NOMO-1 treated with DMSO at 0.1 percent for 48 hours (cell line): ENCODE data around the gene AP2B1.

ENCODE experiments used
- DNase-seq: peaks from one replicate; lab custom pipeline; 2025; ENCODE audit not compliant: unreplicated experiment; lab: John Stamatoyannopoulos, UW

AP2B1 gene

DNA sequence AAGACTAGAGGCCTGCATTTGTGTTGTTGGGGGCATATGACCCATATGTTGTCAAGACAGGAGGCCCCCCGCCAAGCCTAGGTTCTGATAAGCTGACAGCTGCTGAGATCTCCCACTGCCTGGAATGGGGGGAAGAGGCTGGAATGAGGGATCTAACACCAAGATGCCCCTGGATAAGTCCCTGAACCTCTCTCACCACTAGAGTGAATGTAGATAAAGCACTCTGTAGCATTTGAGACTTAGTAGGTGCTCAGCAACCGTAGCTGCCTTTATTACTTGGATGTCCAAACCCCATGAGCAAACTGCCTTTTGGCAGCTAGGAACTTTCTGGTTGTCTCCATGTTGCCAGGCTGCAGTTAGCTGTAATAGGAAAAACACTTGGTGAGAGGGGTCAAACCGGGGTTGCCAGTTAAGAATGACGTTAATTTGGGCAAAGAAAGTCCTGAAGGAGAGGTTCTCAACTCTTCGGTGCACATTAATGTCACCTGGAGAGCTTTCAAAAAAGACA is 139.9 kb downstream of the AP2B1 start:
- DNase-seq = no peak

DNA sequence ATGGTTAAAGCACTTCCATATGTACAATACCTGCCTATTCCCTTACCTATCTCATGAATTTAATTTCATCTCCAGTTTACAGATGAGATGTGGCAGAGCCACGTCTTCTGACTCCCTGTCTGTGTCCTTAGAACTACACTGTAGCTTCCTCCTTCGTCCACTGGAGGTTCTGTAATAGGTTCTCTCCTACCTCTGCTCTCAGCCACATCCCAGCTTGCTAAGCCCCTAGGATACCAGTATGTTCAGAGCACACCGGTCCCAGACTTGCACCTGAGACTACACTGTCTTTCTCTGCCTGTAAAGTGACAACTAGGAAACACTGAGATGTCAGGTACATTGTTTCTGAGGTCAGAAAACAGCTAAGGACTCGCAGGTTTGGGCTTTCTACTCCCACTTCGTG is 140.5 kb downstream of the AP2B1 start:
- DNase-seq = no peak

GRCh38 chr17:35728551-35728950 is 141.4 kb downstream of the AP2B1 start:
- DNase-seq = no peak

GRCh38 chr17:35729405-35729833 is 142.3 kb downstream of the AP2B1 start:
- no peak for DNase-seq

DNA sequence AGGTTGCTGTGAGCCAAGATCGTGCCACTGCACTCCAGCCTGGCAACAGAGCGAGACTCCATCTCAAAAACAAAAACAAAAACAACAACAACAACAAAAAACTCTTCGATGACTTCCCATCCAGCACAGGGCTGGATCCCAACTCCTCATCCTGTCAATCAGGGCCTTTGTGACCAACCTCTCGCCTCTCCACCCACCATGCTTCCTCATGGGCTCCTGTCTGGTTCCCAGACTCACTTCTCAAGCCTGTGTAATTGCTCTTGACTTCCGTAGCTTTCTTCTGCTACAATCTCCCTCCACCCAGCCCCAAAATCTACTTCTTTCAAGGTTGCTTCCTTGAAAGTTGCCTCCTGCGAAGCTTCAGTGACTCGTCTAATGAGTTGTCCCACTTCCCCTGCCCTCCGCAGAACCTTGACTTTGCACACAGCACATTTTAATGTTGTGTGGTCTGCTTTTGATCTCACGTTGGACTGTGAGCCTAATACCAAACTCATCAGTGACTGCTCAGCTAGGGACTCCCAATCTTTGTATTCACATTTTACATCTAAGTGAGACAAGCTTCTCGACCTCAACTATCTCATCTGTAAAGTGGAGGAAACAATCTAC is 143.4 kb downstream of the AP2B1 start:
- DNase-seq = no peak

- DNase-seq = no peak
These were observed 144.3 kb downstream of the AP2B1 start, which contains the start of gene RASL10B for GRCh38 chr17:35731239-35731916. Gene RASL10B (plus strand): TSS chr17:35731639. CDS start chr17:35735185, 3,546 bp downstream.

DNA sequence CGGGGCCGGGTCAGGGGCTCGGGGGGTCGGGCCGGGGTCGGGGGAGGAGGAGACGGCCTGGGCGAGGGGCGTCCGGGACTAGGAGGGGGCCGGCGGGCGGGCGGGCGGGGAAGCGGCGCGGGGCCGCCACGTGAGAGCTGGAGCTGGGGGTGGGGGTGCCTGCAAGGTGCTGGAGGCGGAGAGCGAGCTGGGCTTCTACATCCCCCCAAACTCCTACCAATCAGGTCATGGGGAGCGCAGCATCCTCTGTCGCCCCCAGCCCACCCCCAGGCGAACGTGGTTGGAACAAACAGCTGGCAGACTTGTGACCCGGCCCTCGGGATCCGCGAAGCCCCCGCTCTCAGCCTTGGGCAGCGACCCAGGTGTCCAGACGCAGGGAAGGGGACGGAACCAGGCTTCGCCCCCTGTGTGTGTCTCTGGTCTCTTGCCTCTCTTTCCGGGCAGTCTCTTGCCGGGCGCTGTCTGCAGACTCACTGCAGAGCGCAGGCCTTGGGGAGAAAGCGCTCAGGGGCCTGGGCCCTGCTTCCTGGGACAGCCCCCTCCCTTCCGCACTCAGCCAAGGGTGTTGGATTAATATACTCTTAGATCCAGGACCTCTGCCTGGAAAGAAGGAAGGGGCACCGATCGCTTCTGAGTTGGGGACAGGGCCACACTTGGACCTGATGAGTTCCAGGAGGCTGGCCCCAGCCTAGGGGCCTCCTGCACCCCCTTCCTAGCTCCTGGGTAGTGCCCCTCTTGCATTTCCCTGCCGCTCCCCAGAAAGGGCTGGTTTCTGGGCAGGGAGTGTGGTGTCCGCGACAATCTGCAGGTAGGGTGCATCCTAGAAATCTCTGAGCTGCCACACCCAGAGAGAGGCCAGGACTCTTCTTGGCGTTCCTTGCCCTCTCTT is 145.0 kb downstream of the AP2B1 start:
- no peak for DNase-seq

DNA sequence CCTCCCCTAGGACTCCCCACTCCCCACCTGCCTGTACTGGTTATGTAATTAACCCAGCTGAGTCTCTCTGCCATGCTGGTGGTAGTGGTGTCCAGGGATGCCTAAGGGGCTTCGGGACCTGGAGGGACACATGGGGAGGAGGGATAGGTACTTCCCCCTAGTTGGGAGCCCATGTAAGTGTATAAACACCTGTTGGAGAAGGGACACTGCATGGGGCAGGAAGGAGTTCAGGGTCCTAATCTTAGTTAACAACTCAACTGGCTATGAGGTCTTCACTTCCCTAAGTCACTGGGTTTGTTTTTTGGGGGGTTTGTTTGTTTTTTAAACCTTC is 145.6 kb downstream of the AP2B1 start:
- no peak for DNase-seq

DNA sequence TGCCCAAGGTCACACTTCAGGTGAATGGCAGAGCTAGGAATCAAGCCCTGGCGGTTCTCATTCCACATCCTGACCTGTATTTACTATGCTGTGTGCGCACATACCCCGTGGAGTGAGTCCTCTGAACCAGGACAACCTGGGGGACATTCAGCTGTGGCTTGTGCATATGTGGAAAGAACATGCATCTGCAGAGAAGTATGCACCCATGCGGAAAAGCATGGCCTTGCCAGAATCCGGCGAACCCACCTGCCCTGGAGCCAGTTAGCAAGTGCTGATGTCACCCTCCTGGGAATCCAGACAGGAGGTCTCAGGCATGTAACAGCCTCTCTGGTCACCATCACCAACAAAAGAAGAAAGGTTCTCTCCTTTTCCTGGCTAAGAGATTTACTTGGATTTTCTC is 146.2 kb downstream of the AP2B1 start:
- no peak for DNase-seq

GRCh38 chr17:35734396-35734795 is 147.3 kb downstream of the AP2B1 start:
- no peak for DNase-seq

- no peak for DNase-seq
These were observed 148.1 kb downstream of the AP2B1 start for GRCh38 chr17:35735036-35735805.

DNA sequence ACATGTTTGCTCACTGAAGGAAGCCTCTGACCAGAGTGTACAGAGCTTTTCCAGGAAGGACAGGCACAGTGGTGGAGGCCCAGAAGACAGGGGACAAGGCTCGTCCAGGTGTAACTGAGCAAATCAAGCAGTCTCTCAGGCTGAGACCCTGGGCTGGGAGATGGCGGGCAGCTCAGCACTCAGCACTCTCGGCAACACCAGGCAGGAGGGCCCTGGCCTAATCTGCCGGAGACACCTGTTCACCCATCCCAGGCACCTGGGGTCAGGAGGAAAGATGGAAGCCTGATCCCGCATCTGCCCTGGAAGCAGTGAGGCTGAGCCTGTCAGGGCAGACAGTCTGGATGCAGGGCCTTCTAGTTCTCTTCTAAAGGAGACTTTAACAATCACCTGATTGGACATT is 149.1 kb downstream of the AP2B1 start:
- no peak for DNase-seq

DNA sequence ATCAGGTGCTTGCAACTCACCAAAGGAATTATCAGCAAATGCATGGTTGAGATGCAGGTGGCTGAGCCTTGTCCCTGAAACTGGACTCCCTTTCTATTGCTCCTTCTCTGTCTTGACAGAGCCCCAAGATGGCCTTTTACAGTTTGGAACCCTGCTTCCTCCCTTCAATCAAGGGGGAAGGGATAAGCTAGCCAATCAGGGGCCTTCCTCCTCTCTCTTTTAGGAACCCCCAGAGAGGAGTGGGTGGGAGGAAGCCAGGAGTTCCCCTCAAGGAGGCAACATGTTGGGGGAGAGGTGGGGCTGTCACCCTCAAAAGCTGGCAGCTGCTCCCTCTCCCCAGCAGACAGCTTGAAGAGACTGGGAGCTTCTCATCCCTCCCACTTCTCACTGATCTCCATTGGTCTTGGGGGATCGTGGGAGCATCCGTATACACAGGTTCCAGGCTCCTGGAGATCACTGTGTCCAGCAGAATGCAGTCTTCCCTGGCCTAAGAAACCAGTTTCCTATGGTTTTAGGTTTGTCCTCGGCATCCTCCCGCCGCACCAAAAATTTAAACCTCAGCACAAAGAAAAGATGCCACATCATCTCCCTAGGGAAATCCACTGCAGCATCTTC is 151.5 kb downstream of the AP2B1 start:
- DNase-seq = no peak

- DNase-seq = no peak
These were observed 153.1 kb downstream of the AP2B1 start for GRCh38 chr17:35740216-35740615.

DNA sequence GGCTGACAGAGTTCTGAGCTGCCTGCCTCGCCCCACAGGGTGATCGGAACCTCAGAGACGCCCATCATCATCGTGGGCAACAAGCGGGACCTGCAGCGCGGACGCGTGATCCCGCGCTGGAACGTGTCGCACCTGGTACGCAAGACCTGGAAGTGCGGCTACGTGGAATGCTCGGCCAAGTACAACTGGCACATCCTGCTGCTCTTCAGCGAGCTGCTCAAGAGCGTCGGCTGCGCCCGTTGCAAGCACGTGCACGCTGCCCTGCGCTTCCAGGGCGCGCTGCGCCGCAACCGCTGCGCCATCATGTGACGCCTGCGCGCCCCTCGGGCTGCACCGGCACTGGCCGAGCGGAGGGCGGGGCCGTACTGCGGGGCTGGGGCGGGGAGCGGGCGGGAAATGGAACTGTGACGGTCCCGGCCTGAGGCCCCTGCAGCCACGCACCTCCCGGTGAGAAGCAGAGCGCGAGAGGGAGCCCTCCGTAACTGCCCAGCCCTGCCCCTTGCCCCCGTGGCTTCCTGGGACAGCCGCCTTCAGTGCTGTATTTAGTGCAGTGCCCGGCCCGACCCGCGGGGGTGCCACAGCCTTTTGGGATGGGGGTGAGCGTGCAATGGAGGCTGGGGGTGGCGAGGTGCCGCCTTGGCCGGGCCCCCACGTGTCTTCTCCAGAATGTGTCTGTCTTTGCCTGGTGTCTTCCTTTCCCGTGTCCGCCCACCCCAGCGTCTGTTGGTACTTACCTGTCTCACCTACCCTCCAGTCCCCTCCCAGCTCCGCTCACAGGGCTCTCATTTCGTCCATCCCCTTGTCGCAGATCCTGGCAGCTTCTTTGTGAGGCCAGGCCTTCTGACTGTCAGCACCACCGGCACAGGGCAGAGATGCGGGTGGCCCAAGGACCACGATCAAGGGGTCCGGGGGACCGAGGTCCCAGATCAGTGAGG is 154.1 kb downstream of the AP2B1 start:
- DNase-seq = no peak

DNA sequence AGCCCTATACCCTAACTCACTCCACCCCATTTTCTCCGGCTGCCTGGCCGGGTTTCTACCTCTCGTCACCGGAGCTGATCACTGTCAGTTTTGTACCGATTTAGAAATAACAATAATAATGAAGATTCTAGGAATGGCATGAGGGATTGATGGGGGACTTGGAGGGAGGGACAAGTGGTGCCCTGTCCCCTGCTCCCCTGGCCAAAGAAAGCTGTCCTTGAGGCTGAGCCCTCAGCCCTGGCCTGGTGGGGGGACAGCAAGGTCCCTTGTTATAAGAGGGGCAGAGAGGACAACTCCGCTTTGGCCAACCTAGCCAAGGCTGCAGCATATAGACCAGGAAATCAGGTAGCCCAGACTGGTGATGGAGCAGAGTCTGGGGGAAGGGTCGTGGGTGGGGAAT is 155.4 kb downstream of the AP2B1 start:
- DNase-seq = no peak

DNA sequence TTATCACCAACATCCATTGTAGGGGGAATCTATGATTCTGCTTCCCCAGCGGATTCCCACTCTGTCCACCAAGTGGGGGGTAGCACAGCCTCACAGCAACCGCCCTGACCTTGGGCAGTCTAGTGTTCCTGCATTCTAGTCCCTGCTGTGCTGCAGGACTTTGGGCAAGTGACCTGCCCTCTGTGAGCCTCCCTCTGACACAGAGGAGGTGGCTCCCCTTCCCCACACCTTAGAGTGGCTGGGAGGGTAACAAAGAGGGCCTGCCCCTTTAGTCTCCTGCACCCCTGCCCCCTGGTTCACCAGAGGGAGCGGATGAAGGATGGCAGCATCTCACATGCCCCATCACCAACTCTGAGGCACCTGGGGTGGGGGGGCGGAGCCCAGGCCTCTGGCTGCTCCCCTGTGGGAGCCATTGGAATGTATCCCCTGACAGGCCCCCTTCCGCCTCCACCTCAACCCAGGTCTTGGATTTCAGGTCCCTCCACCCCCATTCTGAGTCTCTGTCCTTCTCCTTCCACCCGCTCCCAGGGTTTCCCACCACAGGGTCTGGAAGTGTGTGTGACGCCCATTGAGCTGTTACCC is 155.9 kb downstream of the AP2B1 start:
- DNase-seq = no peak

DNA sequence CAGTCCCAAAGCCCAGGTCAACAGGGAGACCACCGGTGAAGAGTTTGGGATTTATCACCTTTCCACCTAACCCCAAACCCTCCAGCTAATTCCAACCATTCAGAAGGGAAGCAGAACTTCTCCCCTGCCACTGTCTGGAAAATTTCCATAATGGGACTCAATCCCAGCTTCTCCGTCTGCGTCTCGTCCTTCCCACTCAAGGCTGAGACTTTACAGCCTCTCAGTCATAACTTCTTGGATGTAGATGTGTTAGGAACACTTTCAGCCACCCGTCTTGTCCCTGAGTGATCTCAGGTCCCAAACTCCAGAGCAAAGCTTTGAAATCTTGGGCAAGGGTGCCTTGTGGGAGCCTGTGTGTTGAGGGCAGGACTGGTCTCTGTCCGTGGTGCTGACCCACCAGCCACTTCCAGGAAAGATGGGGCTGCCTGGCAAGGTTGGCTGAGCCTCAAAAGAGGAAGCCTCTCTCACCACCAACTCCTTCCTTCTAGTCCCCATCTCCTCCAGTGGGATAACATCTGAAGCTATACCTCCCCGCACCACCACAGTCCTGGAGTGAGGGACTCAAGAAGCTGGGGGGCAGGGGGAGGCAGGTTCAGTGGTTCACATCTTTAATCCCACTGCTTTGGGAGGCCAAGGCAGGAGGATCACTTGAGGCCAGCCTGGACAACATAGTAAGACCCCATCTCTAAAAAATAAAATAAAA is 156.7 kb downstream of the AP2B1 start:
- DNase-seq = peak; percentile 43

DNA sequence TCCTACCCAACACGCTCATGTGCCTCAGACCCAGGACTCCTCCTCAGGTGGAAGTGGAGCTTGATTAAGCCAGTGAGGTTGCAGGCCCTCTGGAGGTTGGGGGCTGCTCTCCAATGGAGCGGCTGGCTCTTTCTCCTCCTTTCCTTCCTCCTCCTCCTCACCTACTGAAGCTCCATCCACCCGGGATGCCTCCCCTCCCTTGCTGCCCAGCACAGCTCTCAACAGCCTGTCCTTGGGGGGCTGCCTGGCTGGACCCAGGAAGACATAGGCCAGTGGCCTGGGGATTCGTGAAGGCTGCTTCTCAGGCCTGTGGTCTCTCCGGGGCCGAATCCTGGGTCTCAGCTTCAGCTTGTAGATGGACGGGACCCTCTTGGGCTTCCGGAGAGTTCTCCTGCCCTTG is 157.7 kb downstream of the AP2B1 start:
- no peak for DNase-seq
